ENCODE measurements around the gene ECEL1.

The ECEL1 gene

DNA sequence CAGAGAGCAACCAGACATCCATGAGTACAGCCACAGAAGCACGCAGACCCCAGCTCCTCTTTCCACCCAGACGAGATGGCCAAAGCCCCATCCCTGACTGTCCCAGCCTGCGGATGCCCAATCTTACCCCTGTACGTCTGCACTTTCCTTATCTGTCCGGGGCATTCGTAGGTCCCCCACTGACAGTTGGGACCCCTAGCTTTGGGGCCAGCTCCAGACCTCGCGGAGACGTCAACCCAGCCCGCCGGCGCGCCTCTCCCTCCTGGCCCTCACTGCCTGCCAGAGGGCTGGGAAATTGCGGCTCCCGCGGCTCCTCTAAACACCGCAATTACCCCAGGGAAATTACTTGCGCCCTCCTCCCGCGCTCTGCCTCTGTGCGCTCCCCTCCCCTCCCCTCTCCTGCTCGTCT is 2.3 kb downstream of the ECEL1 start:
- Histone ChIP-seq H3K27me3 (ENCODE audit: control insufficient read depth, insufficient read depth, low read length) (peaks cover 71% of the 10 kb centered on the region), H3K9ac (ENCODE audit: low read length) (no peak overlapping the region), H3K27ac (ENCODE audit: low read length) (no peak overlapping the region), H3K4me3 (ENCODE audit: low read length) (peak overlapping the region; percentile 42), H3K9me3 (ENCODE audit: control insufficient read depth, low read depth, low read length) (no peaks in the 10 kb centered on the region), H3K4me1 (ENCODE audit: control insufficient read depth, low read depth, low read length) (peaks cover 8% of the 10 kb centered on the region), H3K36me3 (ENCODE audit: control insufficient read depth, low read depth, low read length) (no peaks in the 10 kb centered on the region)

DNA sequence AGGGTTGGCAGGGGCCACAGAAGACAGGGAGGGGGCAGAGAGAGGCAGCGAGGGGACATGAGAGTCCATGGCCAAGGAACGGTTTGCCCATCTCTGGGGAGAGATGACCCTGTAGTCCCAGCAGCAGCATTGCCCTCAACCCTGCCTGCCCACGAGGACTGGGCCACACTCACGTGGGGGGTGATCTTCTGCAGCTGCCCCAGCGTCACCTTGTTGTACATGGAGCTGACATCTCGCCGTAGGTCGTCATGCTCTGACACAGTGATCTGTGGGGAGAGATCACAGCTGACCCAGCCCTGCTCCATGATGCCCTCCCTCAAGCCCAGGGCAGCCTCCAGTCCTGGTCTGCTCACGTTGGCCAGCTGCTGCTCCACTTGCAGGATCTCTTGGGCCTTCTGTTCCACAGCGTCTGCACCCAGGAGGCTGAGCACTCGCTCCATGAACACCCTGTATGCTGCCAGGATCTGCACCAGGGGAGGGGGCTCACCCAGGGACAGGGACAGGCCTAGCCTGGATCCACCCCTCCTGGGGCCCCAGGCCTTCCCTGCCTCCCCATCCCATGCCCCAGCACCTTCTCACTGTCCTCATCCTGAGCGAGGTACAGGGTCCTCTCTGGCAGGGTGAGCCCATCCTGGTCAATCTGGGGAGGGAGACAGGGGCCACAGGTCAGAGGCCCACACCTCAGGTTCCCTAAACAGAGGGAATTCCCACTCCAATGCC is 2.8 kb downstream of the ECEL1 start:
- Histone ChIP-seq H3K36me3 (ENCODE audit: control insufficient read depth, low read depth, low read length) (no peaks in the 10 kb centered on the region), H3K4me1 (ENCODE audit: control insufficient read depth, low read depth, low read length) (peaks cover 7% of the 10 kb centered on the region), H3K9me3 (ENCODE audit: control insufficient read depth, low read depth, low read length) (no peaks in the 10 kb centered on the region), H3K27me3 (ENCODE audit: control insufficient read depth, insufficient read depth, low read length) (peaks cover 66% of the 10 kb centered on the region), H3K27ac (ENCODE audit: low read length) (no peak overlapping the region), H3K4me3 (ENCODE audit: low read length) (no peak overlapping the region), H3K9ac (ENCODE audit: low read length) (no peak overlapping the region)

DNA sequence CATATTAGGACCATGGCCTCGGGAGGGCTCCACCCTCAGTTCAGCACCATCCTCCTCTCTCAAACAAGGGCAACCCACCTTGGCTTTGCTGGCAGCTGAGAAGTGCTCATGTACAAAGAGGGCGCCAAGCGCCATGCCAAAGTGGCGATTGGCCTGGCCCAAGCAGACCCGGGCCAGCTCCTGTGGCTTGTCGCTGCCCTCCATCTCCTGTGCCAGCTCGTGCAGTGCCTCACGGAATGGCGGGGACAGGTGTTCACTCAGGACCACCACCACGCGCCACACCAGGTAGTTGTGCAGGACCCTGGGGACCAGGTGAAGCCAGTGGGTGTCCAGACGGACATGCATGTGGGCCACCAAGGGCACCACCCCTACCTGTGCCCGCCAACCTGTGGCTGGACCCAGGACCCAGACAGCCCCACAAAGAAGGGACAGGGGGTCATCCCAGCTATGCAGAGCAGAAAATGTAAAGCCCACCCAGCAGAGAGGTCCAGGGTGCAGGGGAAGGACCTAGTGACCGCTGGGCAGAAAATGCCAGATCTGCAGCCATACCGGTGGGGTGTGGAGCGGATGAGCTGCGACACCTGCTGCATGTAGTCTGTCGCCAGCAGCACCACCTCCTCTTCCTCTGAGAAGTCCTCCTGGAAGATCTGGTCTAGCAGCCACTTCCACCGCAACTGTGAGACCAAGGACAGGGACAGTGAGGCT is 3.6 kb downstream of the ECEL1 start:
- Histone ChIP-seq H3K27ac (ENCODE audit: low read length) (no peak overlapping the region), H3K9me3 (ENCODE audit: control insufficient read depth, low read depth, low read length) (no peaks in the 10 kb centered on the region), H3K27me3 (ENCODE audit: control insufficient read depth, insufficient read depth, low read length) (peaks cover 58% of the 10 kb centered on the region), H3K36me3 (ENCODE audit: control insufficient read depth, low read depth, low read length) (no peaks in the 10 kb centered on the region), H3K4me1 (ENCODE audit: control insufficient read depth, low read depth, low read length) (no peaks in the 10 kb centered on the region), H3K4me3 (ENCODE audit: low read length) (no peak overlapping the region), H3K9ac (ENCODE audit: low read length) (no peak overlapping the region)

DNA sequence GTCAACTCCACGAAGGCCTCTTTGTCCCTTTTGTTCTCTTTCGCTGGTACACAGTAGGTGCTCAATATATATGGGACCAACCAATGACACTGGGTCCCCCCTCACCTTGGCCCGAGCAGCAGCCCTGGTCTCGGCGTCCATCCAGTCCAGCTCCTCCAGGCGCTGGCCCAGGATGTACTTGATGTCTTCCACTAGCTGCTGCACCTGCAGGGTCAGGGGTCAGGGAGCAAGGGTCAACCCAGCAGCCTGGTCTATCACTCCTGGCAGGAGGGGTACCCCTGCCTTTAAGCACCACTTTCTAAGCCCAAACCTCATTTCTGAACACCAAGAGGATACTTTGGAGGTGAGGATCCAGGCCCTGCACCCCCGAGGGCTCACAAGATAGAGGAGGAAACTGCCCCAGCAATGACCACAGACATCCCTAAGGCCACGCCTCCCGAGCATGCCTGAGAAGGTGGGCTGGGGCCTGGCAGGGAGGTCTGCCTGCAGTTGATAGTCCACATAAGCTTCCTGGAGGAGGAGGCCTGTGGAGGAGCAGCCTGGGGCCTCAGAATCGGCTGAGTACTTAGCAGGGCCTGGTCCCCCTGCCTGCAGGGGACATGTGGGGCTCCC is 4.2 kb downstream of the ECEL1 start:
- no peak overlapping the region for H3K27ac ChIP-seq (ENCODE audit: low read length)
- H3K9me3 ChIP-seq (ENCODE audit: control insufficient read depth, low read depth, low read length) = no peaks in the 10 kb centered on the region
- H3K9ac ChIP-seq (ENCODE audit: low read length) = no peak overlapping the region
- H3K36me3 ChIP-seq (ENCODE audit: control insufficient read depth, low read depth, low read length) = no peaks in the 10 kb centered on the region
- H3K27me3 ChIP-seq (ENCODE audit: control insufficient read depth, insufficient read depth, low read length) = peaks cover 52% of the 10 kb centered on the region
- no peaks in the 10 kb centered on the region for H3K4me1 ChIP-seq (ENCODE audit: control insufficient read depth, low read depth, low read length)
- no peak overlapping the region for H3K4me3 ChIP-seq (ENCODE audit: low read length)

- no peak overlapping the region for H3K4me3 ChIP-seq (ENCODE audit: low read length)
- H3K4me1 ChIP-seq (ENCODE audit: control insufficient read depth, low read depth, low read length) = no peaks in the 10 kb centered on the region
- no peaks in the 10 kb centered on the region for H3K9me3 ChIP-seq (ENCODE audit: control insufficient read depth, low read depth, low read length)
- no peak overlapping the region for H3K27ac ChIP-seq (ENCODE audit: low read length)
- peaks cover 44% of the 10 kb centered on the region for H3K27me3 ChIP-seq (ENCODE audit: control insufficient read depth, insufficient read depth, low read length)
- no peaks in the 10 kb centered on the region for H3K36me3 ChIP-seq (ENCODE audit: control insufficient read depth, low read depth, low read length)
- H3K9ac ChIP-seq (ENCODE audit: low read length) = no peak overlapping the region
Measured at GRCh38 chr2:232482301-232483238, 5.1 kb downstream of the ECEL1 start.

DNA sequence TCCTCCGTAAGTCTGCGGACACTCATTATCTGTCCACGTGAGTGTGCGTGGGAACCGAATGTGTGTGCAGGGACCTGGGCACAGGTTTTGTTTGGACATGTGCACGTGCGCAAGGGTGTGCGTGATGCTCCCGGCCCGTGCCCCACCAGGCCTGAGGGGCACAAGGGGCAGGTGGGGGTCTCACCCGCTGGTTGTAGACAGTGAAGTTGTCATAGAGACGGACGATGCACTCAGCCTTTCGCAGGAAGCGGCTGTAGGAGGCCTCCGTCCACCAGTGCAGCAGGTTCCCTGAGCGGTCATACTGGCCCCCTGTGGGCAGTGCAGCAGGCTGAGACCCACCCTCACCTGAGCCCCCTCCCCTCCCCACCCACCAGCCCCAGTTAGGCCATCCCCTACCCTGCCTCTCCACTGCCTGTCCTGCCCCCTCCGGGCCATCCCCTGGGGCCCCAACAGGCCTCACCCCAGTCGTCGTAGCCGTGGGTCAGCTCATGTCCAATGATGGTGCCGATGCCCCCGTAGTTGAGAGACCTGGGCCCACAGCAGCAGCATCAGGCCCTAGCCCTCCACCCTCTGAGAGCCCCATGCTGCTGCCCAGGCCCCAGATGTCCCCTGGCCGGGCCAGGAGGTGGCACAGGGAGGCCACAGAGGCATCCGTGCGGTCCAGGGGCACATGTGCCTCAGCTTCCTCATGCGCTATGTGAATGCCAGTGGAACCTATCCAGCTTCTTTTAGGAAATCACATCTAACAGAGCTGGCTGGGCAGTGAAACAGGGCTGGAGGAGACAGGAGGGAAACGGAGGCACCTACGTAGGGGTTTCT is 6.1 kb downstream of the ECEL1 start:
- Histone ChIP-seq H3K9me3 (ENCODE audit: control insufficient read depth, low read depth, low read length) (no peaks in the 10 kb centered on the region), H3K9ac (ENCODE audit: low read length) (no peak overlapping the region), H3K36me3 (ENCODE audit: control insufficient read depth, low read depth, low read length) (no peaks in the 10 kb centered on the region), H3K4me3 (ENCODE audit: low read length) (no peak overlapping the region), H3K27me3 (ENCODE audit: control insufficient read depth, insufficient read depth, low read length) (peaks cover 34% of the 10 kb centered on the region), H3K4me1 (ENCODE audit: control insufficient read depth, low read depth, low read length) (no peaks in the 10 kb centered on the region), H3K27ac (ENCODE audit: low read length) (no peak overlapping the region)

DNA sequence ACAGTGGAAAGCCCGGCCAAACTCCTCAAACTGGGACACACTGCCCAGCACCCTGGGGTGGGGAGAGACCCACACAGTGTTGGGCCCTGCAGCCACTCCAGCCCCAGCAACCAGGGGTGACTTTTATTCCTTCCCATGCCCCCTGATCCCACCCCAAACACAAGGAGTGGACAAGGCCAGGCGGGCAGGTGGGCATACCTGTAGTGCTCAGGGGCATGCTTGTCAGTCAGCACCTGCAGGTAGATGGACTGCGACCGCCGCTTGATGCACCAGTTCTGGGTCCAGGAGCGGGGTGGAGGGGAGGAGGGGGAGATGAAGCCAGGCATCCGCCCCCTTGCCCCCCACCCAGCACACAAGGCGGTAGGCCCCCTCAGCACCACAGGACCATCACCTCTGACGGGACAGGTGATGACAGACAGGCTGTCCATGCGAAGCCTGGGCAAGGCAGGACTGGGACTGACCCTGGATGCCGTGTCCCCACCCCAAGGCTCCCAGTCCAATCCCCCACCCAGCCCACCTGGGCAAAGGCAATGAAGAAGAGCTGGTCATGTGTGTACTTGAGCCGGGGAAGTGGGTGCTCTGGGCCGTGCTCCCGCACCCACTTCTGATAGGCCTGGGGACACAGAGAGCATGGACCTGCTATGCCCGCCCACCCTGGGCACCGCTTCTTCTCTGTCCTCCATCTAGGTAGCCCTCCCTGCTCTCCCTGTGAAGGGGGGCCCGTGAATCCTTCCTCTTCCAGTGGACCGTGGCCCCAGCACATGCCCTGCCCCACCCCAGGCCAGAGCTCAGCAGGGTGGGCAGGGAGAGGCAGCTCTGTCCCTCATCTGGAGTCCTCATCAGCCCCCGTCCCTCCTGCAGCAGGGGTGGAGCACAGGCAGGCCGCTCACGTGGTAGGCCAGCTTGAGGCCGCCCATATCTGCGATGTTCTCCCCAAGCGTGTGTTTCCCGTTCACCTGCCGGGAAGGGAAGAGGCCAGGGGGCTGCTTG is 7.1 kb downstream of the ECEL1 start:
- no peaks in the 10 kb centered on the region for H3K9me3 ChIP-seq (ENCODE audit: control insufficient read depth, low read depth, low read length)
- H3K27ac ChIP-seq (ENCODE audit: low read length) = no peak overlapping the region
- no peaks in the 10 kb centered on the region for H3K36me3 ChIP-seq (ENCODE audit: control insufficient read depth, low read depth, low read length)
- no peaks in the 10 kb centered on the region for H3K4me1 ChIP-seq (ENCODE audit: control insufficient read depth, low read depth, low read length)
- H3K9ac ChIP-seq (ENCODE audit: low read length) = no peak overlapping the region
- H3K4me3 ChIP-seq (ENCODE audit: low read length) = no peak overlapping the region
- peaks cover 24% of the 10 kb centered on the region for H3K27me3 ChIP-seq (ENCODE audit: control insufficient read depth, insufficient read depth, low read length)

DNA sequence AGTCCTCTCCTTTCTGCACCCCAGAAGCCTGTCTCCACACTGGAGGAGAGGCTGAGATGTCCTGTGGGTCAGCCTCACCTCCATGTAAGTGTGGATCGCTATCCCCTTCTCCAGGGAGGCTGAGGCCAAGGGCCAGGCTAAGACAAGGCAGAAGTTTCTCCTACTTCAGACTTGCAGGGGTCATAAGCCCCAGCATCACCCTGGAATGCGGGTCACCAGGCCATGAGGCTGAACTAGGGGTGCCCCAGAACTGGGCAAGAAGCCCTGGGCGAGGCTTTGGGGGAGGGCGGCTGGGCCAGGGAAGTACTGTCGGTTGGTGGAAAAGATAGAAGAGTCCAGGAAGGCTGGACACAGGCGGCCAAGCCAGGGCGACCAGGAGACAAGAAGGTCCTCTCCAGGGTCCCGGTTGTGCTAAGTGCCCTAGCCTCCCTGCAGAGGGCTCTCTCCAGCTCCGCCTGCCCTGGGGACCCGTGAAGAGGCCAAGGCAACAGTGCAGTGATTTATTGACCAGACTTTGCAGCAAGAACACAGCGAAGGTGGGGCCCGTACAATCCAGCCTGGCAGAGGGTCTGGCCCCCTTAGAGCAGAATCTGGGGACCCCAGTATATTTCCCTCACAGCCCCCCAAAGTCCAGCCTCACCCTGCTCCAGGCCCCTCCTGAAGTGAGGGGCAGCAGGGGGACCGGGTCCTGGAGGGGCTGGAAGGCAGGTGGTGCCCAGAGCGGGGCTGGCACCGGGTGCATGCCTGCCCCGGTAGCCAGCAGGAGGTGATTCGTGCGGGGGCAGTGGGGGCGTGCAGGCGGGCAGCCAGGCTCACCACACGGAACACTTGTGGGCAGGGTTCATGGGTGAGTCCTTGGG is 8.1 kb downstream of the ECEL1 start:
- Histone ChIP-seq H3K27me3 (ENCODE audit: control insufficient read depth, insufficient read depth, low read length) (peaks cover 14% of the 10 kb centered on the region), H3K9ac (ENCODE audit: low read length) (no peak overlapping the region), H3K27ac (ENCODE audit: low read length) (no peak overlapping the region), H3K36me3 (ENCODE audit: control insufficient read depth, low read depth, low read length) (no peaks in the 10 kb centered on the region), H3K4me1 (ENCODE audit: control insufficient read depth, low read depth, low read length) (no peaks in the 10 kb centered on the region), H3K9me3 (ENCODE audit: control insufficient read depth, low read depth, low read length) (no peaks in the 10 kb centered on the region), H3K4me3 (ENCODE audit: low read length) (no peak overlapping the region)

DNA sequence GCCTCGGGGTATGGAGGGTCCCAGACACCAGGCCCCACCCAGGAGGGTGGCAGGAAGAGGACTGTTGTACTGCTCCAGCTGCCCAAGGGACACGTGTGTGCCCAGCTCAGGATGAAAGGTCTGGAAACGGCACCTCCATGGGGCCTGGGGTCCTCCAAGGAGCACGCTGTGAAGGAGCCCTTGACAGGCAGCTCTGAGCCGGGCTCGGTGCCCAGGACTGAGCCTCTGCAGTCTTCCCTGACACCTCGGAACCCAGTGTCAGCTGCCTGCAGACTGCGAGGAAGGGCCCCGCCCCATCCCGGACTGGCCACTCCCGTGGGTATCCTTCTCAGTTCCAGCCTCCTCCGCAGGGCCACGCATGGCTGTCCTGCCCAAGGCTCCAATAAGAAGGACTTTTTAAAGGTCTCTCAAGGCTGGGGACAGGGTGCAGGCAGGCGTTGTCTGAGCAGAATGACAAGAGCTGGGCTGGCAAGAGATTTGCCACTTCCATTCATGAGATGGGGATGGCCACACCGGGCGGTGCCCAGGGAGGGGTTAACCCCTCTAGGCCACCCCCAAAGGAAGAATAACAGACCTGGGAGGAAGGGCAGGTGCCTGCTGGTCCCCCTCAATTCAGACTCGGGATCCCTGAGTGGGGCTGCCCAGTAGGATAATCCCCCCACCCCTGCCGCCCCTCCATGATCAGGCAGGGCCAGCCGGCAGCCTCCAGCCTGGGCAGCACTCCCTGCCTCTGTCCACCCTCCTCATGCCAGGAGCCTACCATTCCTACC is 8.9 kb downstream of the ECEL1 start:
- H3K9ac ChIP-seq (ENCODE audit: low read length) = no peak overlapping the region
- H3K36me3 ChIP-seq (ENCODE audit: control insufficient read depth, low read depth, low read length) = no peaks in the 10 kb centered on the region
- H3K27me3 ChIP-seq (ENCODE audit: control insufficient read depth, insufficient read depth, low read length) = peaks cover 11% of the 10 kb centered on the region
- H3K4me1 ChIP-seq (ENCODE audit: control insufficient read depth, low read depth, low read length) = no peaks in the 10 kb centered on the region
- no peak overlapping the region for H3K27ac ChIP-seq (ENCODE audit: low read length)
- no peak overlapping the region for H3K4me3 ChIP-seq (ENCODE audit: low read length)
- H3K9me3 ChIP-seq (ENCODE audit: control insufficient read depth, low read depth, low read length) = no peaks in the 10 kb centered on the region
